ENCODE data around the gene EFNA5. TPM values are rescaled to one million over a fixed set of nuclear protein-coding genes. Genes with fewer than 3 reads are reported as not detected.

The EFNA5 gene
- total RNA-seq, 1 donor from 2014 or later = 11.8 TPM

GRCh38 chr5:107535849-107536248 is 134.9 kb downstream of the EFNA5 start:
- DNase-seq (ENCODE audit: extremely low spot score in 2 of 2) = no peak
- no peak overlapping the region for H3K27ac ChIP-seq
- TF ChIP-seq POLR2AphosphoS5 (IDR thresholded peaks at IDR 0.05; ENCODE audit: insufficient read depth in 1 of 2, low read depth in 1 of 2) (no peak), CTCF (IDR thresholded peaks at IDR 0.05) (no peak), POLR2A (IDR thresholded peaks at IDR 0.05) (no peak)
- no peaks in the 10 kb centered on the region for H3K9me3 ChIP-seq
- intact Hi-C loops (cut with DNase I) = no loop called here
- no peaks in the 10 kb centered on the region for H3K27me3 ChIP-seq
- H3K36me3 ChIP-seq = no peaks in the 10 kb centered on the region
- H3K4me3 ChIP-seq = no peak overlapping the region
- no peaks in the 10 kb centered on the region for H3K4me1 ChIP-seq

- no peak for DNase-seq (ENCODE audit: extremely low spot score in 2 of 2)
- Histone ChIP-seq H3K9me3 (no peaks in the 10 kb centered on the region), H3K27me3 (no peaks in the 10 kb centered on the region), H3K36me3 (no peaks in the 10 kb centered on the region), H3K4me3 (no peak overlapping the region), H3K27ac (no peak overlapping the region), H3K4me1 (no peaks in the 10 kb centered on the region)
- no peak for TF ChIP-seq POLR2AphosphoS5 (IDR thresholded peaks at IDR 0.05; ENCODE audit: insufficient read depth in 1 of 2, low read depth in 1 of 2)
- no peak for TF ChIP-seq CTCF (IDR thresholded peaks at IDR 0.05)
- no peak for TF ChIP-seq POLR2A (IDR thresholded peaks at IDR 0.05)
- intact Hi-C loops (cut with DNase I) = no loop called here
Observed at GRCh38 chr5:107533910-107534876, 136.5 kb downstream of the EFNA5 start.

GRCh38 chr5:107532916-107533315 is 137.8 kb downstream of the EFNA5 start:
- H3K4me3 ChIP-seq = no peak overlapping the region
- no peaks in the 10 kb centered on the region for H3K9me3 ChIP-seq
- no peaks in the 10 kb centered on the region for H3K4me1 ChIP-seq
- no peaks in the 10 kb centered on the region for H3K36me3 ChIP-seq
- no peak overlapping the region for H3K27ac ChIP-seq
- intact Hi-C loops (cut with DNase I) = no loop called here
- TF ChIP-seq POLR2A (IDR thresholded peaks at IDR 0.05) = no peak
- TF ChIP-seq POLR2AphosphoS5 (IDR thresholded peaks at IDR 0.05; ENCODE audit: insufficient read depth in 1 of 2, low read depth in 1 of 2) = no peak
- no peak for TF ChIP-seq CTCF (IDR thresholded peaks at IDR 0.05)
- DNase-seq (ENCODE audit: extremely low spot score in 2 of 2) = no peak
- no peaks in the 10 kb centered on the region for H3K27me3 ChIP-seq

GRCh38 chr5:107532169-107532878 is 138.4 kb downstream of the EFNA5 start:
- no peak for DNase-seq (ENCODE audit: extremely low spot score in 2 of 2)
- no peaks in the 10 kb centered on the region for H3K9me3 ChIP-seq
- TF ChIP-seq POLR2A (IDR thresholded peaks at IDR 0.05) (no peak), POLR2AphosphoS5 (IDR thresholded peaks at IDR 0.05; ENCODE audit: insufficient read depth in 1 of 2, low read depth in 1 of 2) (no peak), CTCF (IDR thresholded peaks at IDR 0.05) (no peak)
- intact Hi-C loops (cut with DNase I) = no loop called here
- H3K4me1 ChIP-seq = no peaks in the 10 kb centered on the region
- no peaks in the 10 kb centered on the region for H3K36me3 ChIP-seq
- no peaks in the 10 kb centered on the region for H3K27me3 ChIP-seq
- H3K27ac ChIP-seq = no peak overlapping the region
- H3K4me3 ChIP-seq = no peak overlapping the region

Data from vagina (tissue), 2 donors.